ENCODE results near the gene ELOA. TPM values are rescaled to one million over a fixed set of nuclear protein-coding genes. Genes with fewer than 3 reads are reported as not detected.

The ELOA gene
- total and polyA plus RNA-seq, 2 of the 13 experiments (the other 11 are each of a cell fraction or from before 2014, with no cell fraction given) = 14.2 to 28.5 TPM

GRCh38 chr1:23809751-23810171, 66.5 kb downstream of the ELOA start (continued):
- TF ChIP-seq ZNF234 (CRISPR knock-in tag; conservative IDR thresholded peaks at IDR 0.05) (no peak), NFYC (CRISPR knock-in tag; IDR thresholded peaks at IDR 0.05) (no peak), ZMYM4 (CRISPR knock-in tag; IDR thresholded peaks at IDR 0.05) (peak; percentile 48; the same call in 1 of the 2 replicates), JUND (CRISPR knock-in tag; IDR thresholded peaks at IDR 0.05) (no peak), ZNF547 (CRISPR knock-in tag; IDR thresholded peaks at IDR 0.05) (no peak), ZNF446 (CRISPR knock-in tag; IDR thresholded peaks at IDR 0.05) (no peak), CBFB (CRISPR knock-in tag; IDR thresholded peaks at IDR 0.05) (no peak), JARID2 (CRISPR knock-in tag; IDR thresholded peaks at IDR 0.05; ENCODE audit: insufficient replicate concordance) (no peak), IKZF4 (CRISPR knock-in tag; IDR thresholded peaks at IDR 0.05; ENCODE audit: borderline replicate concordance, low read depth, not compliant biosample characterization) (no peak), NFIC (IDR thresholded peaks at IDR 0.05; ENCODE audit: low read length) (no peak), SP1 (IDR thresholded peaks at IDR 0.05) (no peak), SP1 (CRISPR knock-in tag; IDR thresholded peaks at IDR 0.05) (no peak), ZNF224 (CRISPR knock-in tag; IDR thresholded peaks at IDR 0.05) (0 out of 2 replicates have a peak, but pooled peaks have one; percentile 47), ZNF552 (CRISPR knock-in tag; IDR thresholded peaks at IDR 0.05; ENCODE audit: borderline replicate concordance) (no peak), SNAI1 (CRISPR knock-in tag; IDR thresholded peaks at IDR 0.05; ENCODE audit: borderline replicate concordance) (no peak), ATF4 (CRISPR knock-in tag; IDR thresholded peaks at IDR 0.05) (no peak), RORA (CRISPR knock-in tag; IDR thresholded peaks at IDR 0.05) (no peak), FOXA3 (CRISPR knock-in tag; IDR thresholded peaks at IDR 0.05) (0 out of 2 replicates have a peak, but pooled peaks have one; percentile 22), ZSCAN20 (CRISPR knock-in tag; IDR thresholded peaks at IDR 0.05; ENCODE audit: borderline replicate concordance) (no peak), HDAC6 (IDR thresholded peaks at IDR 0.05; ENCODE audit: low read depth, low read length) (no peak), ZNF549 (CRISPR knock-in tag; IDR thresholded peaks at IDR 0.05) (no peak), BCL6 (CRISPR knock-in tag; IDR thresholded peaks at IDR 0.05) (no peak), MIER3 (CRISPR knock-in tag; IDR thresholded peaks at IDR 0.05; ENCODE audit: borderline replicate concordance) (peak; percentile 33; the same call in 1 of the 2 replicates), YEATS4 (CRISPR knock-in tag; IDR thresholded peaks at IDR 0.05; ENCODE audit: borderline replicate concordance) (peak; percentile 18; the same call in 1 of the 2 replicates), RBFOX2 (IDR thresholded peaks at IDR 0.05; ENCODE audit: low read depth, low read length) (no peak), DR1 (CRISPR knock-in tag; IDR thresholded peaks at IDR 0.05) (no peak)
- TF ChIP-seq, protein P1, sequence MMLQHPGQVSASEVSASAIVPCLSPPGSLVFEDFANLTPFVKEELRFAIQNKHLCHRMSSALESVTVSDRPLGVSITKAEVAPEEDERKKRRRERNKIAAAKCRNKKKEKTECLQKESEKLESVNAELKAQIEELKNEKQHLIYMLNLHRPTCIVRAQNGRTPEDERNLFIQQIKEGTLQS (CRISPR knock-in tag; IDR thresholded peaks at IDR 0.05) = peak; percentile 22; the same call in 1 of the 2 replicates
